Muscle layer of colon (tissue), 2 donors: ENCODE results near the gene H2AZ2.
"Not testable (repeated sequence)": the region's sequence is repeated elsewhere in the genome, so short reads cannot be mapped to it uniquely, and the experiment has no call there.

Experiments
- H3K27ac ChIP-seq: one replicate; pipeline ENCODE4 v1.7.0; 2013; ENCODE audit warnings: low read depth, mild to moderate bottlenecking, low read length, moderate library complexity
- H3K27me3 ChIP-seq, 2 donors: one replicate each; pipeline ENCODE4 v1.7.0; 2013; ENCODE audit warnings: low read length in 2 of 2, mild to moderate bottlenecking in 2 of 2; ENCODE audit not compliant: insufficient read depth in 2 of 2, control insufficient read depth in 1 of 2
- H3K36me3 ChIP-seq: one replicate; pipeline ENCODE4 v1.7.0; 2013; ENCODE audit warnings: mild to moderate bottlenecking, low read length; ENCODE audit not compliant: insufficient read depth
- H3K4me1 ChIP-seq: one replicate; pipeline ENCODE4 v1.7.0; 2013; ENCODE audit warnings: mild to moderate bottlenecking, low read length; ENCODE audit not compliant: insufficient read depth
- H3K4me3 ChIP-seq, 2 donors: one replicate each; pipeline ENCODE4 v1.7.0; 2013; ENCODE audit warnings: low read length in 2 of 2, low read depth in 1 of 2, mild to moderate bottlenecking in 1 of 2, moderate library complexity in 1 of 2
- H3K9ac ChIP-seq: one replicate; pipeline ENCODE4 v1.7.0; 2013; ENCODE audit warnings: low read length
- H3K9me3 ChIP-seq: one replicate; pipeline ENCODE4 v1.7.0; 2013; ENCODE audit warnings: mild to moderate bottlenecking, low read length
- donor health status: abdominal sarcoma.
- donor health status: Adenocarcinoma of cecum.

H2AZ2 gene

DNA sequence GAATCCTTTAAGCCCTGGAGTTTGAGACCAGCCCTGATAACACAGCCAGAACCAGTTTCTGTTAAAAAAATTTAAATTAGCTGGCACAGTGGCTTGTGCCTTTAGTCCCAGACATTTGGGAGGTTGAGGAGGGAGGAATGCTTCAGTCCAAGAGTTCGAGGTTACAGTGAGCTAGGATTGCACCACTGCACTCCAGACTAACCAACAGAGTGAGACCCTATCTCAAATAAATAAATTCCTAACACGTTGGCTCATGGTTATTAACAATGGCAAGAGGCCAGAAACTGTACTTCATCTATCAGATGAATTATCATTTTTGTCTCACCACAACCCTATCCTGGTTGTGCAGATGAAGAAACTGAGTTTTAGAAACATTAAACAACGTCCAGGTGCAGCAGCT, 53.6 kb downstream of the H2AZ2 start:
- Histone ChIP-seq H3K27ac (no peak overlapping the region), H3K36me3 (peaks cover 6% of the 10 kb centered on the region), H3K27me3 (no peaks in the 10 kb centered on the region), H3K4me3 (no peak overlapping the region), H3K9ac (no peak overlapping the region), H3K4me1 (peaks cover 19% of the 10 kb centered on the region), H3K9me3 (no peaks in the 10 kb centered on the region)

DNA sequence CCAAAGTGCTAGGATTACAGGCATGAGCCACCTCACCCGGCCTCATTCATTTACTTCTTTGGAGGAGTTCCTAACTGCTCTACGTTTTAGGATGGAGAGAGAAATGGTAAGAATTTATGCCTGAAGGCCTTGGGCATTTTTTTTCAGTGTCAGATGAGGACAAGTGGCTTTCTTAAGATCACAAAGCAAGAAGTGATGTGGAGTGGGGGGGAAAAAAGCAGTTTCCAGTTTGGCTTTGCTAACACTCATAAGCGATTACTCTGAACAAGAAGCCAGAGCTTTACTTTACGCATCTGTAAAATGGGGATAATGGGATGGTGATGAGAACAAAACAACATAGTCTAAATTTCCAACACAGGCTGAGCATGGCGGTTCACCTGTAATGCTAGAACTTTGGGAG, 54.0 kb downstream of the H2AZ2 start:
- no peaks in the 10 kb centered on the region for H3K9me3 ChIP-seq
- no peak overlapping the region for H3K9ac ChIP-seq
- no peak overlapping the region for H3K27ac ChIP-seq
- H3K4me1 ChIP-seq: peaks cover 17% of the 10 kb centered on the region
- H3K27me3 ChIP-seq: no peaks in the 10 kb centered on the region
- no peak overlapping the region for H3K4me3 ChIP-seq
- peaks cover 4% of the 10 kb centered on the region for H3K36me3 ChIP-seq

DNA sequence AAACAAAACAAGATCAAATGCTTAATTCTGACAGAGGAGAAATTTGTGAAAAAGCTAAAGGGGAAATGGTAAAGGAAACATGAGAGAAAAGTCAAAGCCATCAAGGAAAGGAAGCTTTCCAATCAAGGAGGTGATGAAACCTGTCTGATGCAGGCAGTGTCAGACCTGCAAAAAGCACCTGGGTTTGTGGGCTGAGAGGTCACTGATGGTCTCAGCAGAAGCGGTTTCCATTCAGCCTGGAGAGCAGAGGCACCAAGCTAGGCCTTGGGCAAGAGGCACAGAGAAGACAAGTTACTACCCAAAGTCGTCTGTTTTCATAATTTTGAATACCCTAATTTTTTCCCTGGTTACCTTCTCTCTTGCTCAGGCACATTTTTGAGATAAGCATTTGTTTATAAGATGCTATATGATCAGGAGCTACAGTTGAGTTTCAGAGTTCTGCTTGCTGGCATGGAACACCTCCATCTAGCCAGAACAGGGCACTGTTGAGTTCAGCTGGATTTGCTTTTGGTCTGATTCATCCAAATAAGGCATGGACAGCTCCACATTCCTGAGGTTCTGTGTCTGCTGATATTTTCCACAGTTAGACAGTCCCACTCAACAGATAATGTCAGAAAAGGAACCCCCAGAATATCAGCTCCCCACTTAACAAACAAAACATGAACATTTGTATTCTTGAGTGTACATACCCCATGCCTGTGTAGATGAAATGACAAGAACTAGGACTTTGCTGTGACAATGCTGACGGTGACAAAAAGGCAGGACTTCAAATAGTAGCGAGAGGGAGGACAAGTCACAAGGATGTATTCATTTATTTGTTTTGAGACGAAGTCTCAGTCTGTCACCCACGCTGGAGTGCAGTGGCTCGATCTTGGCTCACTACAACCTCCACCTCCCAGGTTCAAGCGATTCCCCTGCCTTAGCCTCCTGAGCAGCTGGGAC, 56.3 kb downstream of the H2AZ2 start:
- Histone ChIP-seq H3K4me3 (no peak overlapping the region), H3K27ac (no peak overlapping the region), H3K9me3 (no peaks in the 10 kb centered on the region), H3K36me3 (no peaks in the 10 kb centered on the region), H3K9ac (no peak overlapping the region), H3K4me1 (peaks cover 4% of the 10 kb centered on the region), H3K27me3 (no peaks in the 10 kb centered on the region)

DNA sequence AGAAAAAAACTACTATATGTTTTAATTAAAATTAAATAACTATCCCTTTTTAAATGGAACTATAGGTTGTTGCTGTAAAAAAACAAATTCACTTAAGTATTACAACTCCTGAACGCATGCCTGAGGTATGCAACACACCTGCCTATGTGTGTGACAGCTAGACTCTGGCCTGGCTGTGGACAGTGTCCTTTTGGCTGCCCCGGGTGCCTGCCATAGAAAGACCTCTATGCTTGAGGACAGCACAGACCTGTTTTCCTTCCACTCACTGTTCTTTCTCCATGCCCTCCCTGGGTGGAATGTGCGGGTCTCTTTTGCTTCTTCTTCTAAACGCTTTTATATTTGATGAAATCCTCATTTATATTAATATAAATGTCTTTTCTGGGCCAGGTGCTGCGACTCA, 57.9 kb downstream of the H2AZ2 start:
- Histone ChIP-seq H3K4me3 (no peak overlapping the region), H3K27me3 (no peaks in the 10 kb centered on the region), H3K4me1 (no peaks in the 10 kb centered on the region), H3K9ac (no peak overlapping the region), H3K27ac (no peak overlapping the region), H3K9me3 (no peaks in the 10 kb centered on the region), H3K36me3 (no peaks in the 10 kb centered on the region)

DNA sequence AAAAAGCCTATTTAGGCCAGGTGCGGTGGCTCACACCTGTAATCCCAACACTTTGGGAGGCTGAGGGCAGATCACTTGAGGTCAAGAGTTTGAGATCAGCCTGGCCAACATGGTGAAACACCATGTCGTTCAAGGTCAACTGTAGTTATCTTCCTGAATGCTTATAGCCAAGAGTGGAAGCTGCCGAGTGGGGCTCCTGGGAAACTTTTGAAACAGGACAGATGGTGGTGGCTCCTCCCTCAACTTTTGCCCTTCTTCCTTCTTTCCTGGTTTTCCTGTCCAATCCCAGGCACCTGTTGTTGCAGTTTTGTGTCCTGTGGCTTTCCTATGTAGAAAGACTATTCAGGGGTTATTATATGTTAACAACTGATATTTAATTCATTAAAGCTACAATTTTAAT, 60.1 kb downstream of the H2AZ2 start:
- H3K9ac ChIP-seq: no peak overlapping the region

DNA sequence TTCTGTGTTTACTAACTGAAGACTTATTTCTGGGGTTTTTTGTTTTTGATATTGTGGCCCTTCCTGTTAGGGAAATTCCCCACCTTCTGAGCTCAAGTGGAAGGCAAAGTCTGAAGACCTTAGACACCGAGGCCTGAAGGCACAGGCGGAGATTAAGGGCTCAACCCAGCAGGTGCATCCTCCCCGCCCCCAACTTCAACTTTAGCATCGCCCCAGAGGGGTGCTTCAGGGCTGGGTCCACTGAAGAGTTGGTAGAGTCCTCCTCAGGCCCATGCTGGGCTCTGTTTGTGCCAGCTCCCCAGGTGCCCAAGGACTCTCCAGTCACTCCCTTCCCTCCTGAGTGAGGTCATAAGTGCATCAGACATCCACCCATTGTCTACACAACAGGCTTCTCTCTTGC, 60.8 kb downstream of the H2AZ2 start:
- H3K9me3 ChIP-seq: peaks cover 4% of the 10 kb centered on the region
- H3K9ac ChIP-seq: no peak overlapping the region
- no peak overlapping the region for H3K4me3 ChIP-seq
- H3K36me3 ChIP-seq: no peaks in the 10 kb centered on the region
- H3K4me1 ChIP-seq: no peaks in the 10 kb centered on the region
- H3K27me3 ChIP-seq: no peaks in the 10 kb centered on the region
- H3K27ac ChIP-seq: no peak overlapping the region

More for the DNA sequence above, 60.1 kb downstream of the H2AZ2 start:
- H3K9me3 ChIP-seq: peaks cover 4% of the 10 kb centered on the region
- H3K4me1 ChIP-seq: no peaks in the 10 kb centered on the region
- H3K27me3 ChIP-seq: no peaks in the 10 kb centered on the region
- no peaks in the 10 kb centered on the region for H3K36me3 ChIP-seq
- no peak overlapping the region for H3K4me3 ChIP-seq
- H3K27ac ChIP-seq: no peak overlapping the region

DNA sequence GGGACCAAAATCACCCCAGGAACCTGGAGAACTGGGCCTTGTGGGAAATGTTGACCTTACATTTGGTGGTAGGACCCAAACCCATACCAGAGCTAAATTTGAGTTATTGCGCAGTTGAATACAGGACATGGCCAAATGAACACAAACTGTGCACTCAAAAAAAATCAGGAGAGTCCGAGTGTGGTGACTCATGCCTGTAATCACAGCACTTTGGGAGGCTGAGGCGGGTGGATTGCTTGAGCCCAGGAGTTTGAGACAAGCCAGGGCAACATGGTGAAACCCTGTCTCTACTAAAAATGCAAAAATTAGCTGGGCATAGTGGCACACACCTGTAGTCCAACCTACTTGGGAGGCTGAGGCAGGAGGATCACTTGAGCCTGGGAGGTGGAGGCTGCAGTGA, 62.7 kb downstream of the H2AZ2 start:
- not testable (repeated sequence) for H3K9me3 ChIP-seq, H3K4me1 ChIP-seq, H3K9ac ChIP-seq, H3K27ac ChIP-seq, H3K4me3 ChIP-seq, H3K27me3 ChIP-seq, H3K36me3 ChIP-seq

DNA sequence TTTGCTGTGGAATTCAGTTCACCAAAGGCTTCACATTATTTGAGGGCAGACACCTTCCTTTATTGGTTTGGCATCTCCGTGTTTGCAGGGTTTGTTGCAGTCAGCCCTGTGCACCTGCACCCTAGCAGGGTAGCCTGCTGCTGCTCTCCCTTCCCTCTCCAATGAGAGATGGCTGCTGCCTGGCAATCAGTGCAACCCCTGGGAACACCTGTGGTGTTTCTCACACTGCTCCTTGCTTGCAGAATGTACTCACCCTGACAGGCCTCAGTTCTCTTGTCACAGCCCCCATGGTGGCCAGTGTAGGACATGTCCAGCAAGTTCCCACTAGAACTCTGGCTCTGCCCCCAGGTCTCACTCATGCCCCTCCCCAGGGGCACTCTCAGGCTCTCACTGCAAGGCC, 63.5 kb downstream of the H2AZ2 start:
- Histone ChIP-seq H3K27ac (no peak overlapping the region), H3K36me3 (no peaks in the 10 kb centered on the region), H3K27me3 (no peaks in the 10 kb centered on the region), H3K4me1 (no peaks in the 10 kb centered on the region), H3K4me3 (no peak overlapping the region), H3K9ac (no peak overlapping the region), H3K9me3 (peaks cover 4% of the 10 kb centered on the region)

DNA sequence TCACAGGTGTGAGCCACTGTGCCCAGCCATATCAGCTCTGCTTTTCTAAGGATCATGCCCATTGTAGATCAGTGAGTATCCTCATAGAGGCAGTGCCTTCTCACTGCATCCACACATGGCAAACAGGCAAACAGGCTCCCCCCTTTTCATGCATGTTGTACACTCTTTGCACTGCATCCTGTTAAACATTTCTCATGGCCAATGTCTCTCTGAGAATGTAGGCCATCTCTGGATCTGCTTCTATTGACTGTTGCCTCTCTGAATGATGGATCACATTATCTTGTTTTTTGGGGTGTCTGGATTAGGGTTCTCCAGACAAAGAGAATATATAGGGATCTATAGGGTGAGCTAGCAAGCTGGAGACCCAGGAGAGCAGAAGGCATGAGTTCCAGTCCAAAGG, 64.5 kb downstream of the H2AZ2 start:
- Histone ChIP-seq H3K36me3 (no peaks in the 10 kb centered on the region), H3K4me3 (no peak overlapping the region), H3K4me1 (no peaks in the 10 kb centered on the region), H3K27ac (no peak overlapping the region), H3K27me3 (no peaks in the 10 kb centered on the region), H3K9me3 (peaks cover 4% of the 10 kb centered on the region), H3K9ac (no peak overlapping the region)

DNA sequence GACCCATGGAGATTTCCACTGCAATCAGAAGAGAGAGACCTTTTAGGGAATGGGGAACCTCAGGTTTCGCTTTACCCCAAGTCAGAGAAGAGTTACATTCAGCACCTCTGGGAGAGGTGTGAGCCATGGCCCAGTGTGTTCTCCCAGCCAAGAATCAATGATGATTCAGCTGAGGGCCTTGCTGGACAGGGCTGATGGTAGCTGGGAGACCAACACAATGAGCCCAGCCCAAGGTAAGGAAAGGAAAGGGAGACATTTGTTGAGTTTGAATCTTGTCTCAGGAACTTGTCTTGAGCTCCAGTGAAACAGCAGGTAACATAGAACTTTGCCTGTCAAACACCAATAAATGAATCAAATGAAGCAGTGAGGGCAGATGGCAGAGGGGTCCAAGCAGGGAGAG, 65.4 kb downstream of the H2AZ2 start:
- Histone ChIP-seq H3K36me3 (no peaks in the 10 kb centered on the region), H3K9me3 (peaks cover 4% of the 10 kb centered on the region), H3K4me3 (no peak overlapping the region), H3K27me3 (no peaks in the 10 kb centered on the region), H3K27ac (no peak overlapping the region), H3K4me1 (no peaks in the 10 kb centered on the region), H3K9ac (no peak overlapping the region)
